ENCODE results near the gene ATRIP. TPM values are rescaled to one million over a fixed set of nuclear protein-coding genes. Genes with fewer than 3 reads are reported as not detected.

Gene ATRIP
- total and polyA plus RNA-seq, 2 experiments from 2014 or later: 4.3 to 4.5 TPM

DNA sequence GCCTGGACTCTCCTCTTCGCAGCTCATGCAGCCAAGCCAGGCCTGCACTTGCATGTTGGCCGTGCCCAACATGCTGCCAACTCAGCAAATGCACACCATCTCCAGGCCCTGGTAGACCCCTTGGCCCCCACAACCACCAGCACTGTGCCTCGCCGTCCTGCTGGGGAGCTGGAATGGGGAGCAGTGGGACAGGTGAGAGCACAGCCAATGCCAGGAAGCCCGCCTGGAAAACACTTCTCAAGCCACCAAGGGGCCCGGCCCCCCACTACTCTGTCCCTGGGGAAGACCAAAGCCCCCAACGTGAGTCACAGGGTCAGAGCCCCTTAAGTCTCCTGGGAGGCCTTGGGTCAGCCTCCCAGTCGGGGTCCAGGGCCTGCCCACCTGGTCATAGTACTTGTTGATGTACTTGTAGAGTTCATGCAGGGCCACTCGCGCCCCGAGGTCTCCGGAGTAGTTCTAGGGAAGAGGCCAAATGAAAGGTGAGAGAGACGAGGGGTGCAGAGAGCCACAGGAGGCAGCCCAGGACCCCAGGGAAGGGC, 41.1 kb upstream of the ATRIP start:
- Histone ChIP-seq H3K27me3 (no peaks in the 10 kb centered on the region), H3K9me2 (replicated peaks; ENCODE audit: insufficient read depth) (no peaks in the 10 kb centered on the region), H2AFZ (no peak overlapping the region), H4K20me1 (ENCODE audit: insufficient read depth, poor library complexity, severe bottlenecking) (no peaks in the 10 kb centered on the region), H3K4me1 (ENCODE audit: insufficient read depth) (no peaks in the 10 kb centered on the region), H3K9me3 (ENCODE audit: low read depth) (no peaks in the 10 kb centered on the region), H3K4me2 (no peak overlapping the region), H3K79me2 (no peaks in the 10 kb centered on the region), H3K4me3 (no peak overlapping the region), H3K36me3 (replicated peaks; ENCODE audit: insufficient read depth, low read depth) (no peaks in the 10 kb centered on the region), H3K27ac (no peak overlapping the region)
- TF ChIP-seq EZH2phosphoT487 (IDR thresholded peaks at IDR 0.05; ENCODE audit: low read depth, severe bottlenecking, unreplicated experiment) (no peak), CTCF (IDR thresholded peaks at IDR 0.05; ENCODE audit: poor library complexity) (no peak), EZH2 (IDR thresholded peaks at IDR 0.05; ENCODE audit: borderline replicate concordance) (no peak)
- DNase-seq (ENCODE audit: low spot score): no peak
- WGBS (ENCODE audit: low lambda C conversion rate, missing lambda C conversion rate): 96% methylated on average over 13 of the region's 13 CpGs

DNA sequence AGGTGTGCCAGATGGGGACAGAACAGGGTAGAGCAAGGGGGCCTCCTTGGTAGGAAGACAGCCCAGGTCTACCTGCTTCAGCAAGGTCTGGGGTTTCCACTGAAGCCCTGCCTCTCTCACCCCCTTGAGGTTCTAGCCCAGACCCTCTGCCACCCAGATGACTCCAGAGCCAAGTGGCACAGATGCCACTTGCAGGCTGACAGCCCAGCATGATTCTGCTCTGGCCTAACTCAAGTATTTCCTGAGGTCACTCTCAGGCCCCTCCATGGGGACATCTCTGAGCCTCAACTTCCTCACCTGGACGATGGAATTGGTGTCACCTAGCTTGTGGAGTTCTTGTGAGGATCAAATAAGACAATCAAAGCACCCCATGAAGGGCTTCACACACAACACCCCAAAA, 40.6 kb upstream of the ATRIP start:
- no peak overlapping the region for H3K27ac ChIP-seq
- DNase-seq (ENCODE audit: low spot score): no peak
- H4K20me1 ChIP-seq (ENCODE audit: insufficient read depth, poor library complexity, severe bottlenecking): no peaks in the 10 kb centered on the region
- no peak overlapping the region for H3K4me3 ChIP-seq
- no peaks in the 10 kb centered on the region for H3K9me2 ChIP-seq (replicated peaks; ENCODE audit: insufficient read depth)
- no peak overlapping the region for H3K4me2 ChIP-seq
- no peaks in the 10 kb centered on the region for H3K27me3 ChIP-seq
- no peak overlapping the region for H2AFZ ChIP-seq
- no peak for TF ChIP-seq CTCF (IDR thresholded peaks at IDR 0.05; ENCODE audit: poor library complexity)
- no peak for TF ChIP-seq EZH2phosphoT487 (IDR thresholded peaks at IDR 0.05; ENCODE audit: low read depth, severe bottlenecking, unreplicated experiment)
- TF ChIP-seq EZH2 (IDR thresholded peaks at IDR 0.05; ENCODE audit: borderline replicate concordance): no peak
- H3K4me1 ChIP-seq (ENCODE audit: insufficient read depth): no peaks in the 10 kb centered on the region
- no peaks in the 10 kb centered on the region for H3K79me2 ChIP-seq
- WGBS (ENCODE audit: low lambda C conversion rate, missing lambda C conversion rate): 100% methylated on average over 1 of the region's 1 CpG
- H3K36me3 ChIP-seq (replicated peaks; ENCODE audit: insufficient read depth, low read depth): no peaks in the 10 kb centered on the region
- H3K9me3 ChIP-seq (ENCODE audit: low read depth): no peaks in the 10 kb centered on the region

DNA sequence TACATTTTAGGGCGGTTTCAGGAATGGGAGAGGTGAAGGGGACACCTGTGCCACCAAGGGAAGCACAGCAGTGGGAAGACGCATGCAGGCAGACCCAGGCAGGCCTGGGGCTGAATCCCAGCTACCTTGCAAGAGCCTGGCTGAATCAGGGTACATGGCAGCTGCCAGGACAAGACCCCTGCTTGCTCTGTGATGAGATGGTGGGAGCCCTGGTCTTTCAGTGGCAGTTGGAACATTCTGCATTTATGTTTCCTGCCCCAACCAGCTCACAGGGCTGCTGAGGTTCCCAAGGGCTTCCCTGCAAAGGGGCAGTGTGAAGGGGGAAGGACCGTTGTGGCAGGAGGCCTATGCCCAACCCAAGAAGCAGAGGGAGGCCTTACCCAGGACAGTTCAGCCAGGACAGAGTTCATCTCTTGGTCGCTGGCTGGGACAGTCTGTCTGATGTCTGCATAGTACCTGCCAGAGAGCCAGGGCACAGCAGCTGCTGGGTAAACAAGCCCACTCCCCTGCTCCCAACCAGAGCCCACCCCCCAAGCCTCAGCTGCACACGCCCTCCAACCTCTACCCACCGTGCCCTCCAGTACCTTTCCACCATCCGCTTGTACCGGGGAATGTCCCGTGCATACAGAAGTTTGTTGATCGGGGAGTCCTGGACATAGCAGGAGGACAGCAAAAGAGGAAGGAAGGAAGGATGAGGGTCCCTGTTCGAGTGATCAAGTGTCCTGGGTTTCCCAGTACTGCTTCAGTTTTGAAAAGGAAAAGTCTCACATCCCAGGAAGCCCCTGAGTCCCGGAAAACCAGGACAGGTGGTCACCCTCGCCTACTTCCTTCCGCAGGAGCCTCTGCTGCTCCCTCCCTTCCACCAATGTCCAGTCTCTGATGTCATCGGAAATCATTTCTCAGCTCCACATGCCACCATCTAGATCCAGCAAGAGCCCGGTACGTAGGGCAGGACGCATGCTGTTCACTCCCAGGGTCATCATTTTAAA, 39.8 kb upstream of the ATRIP start:
- H3K9me3 ChIP-seq (ENCODE audit: low read depth): no peaks in the 10 kb centered on the region
- H3K4me3 ChIP-seq: no peak overlapping the region
- no peaks in the 10 kb centered on the region for H3K4me1 ChIP-seq (ENCODE audit: insufficient read depth)
- no peak overlapping the region for H2AFZ ChIP-seq
- no peaks in the 10 kb centered on the region for H3K36me3 ChIP-seq (replicated peaks; ENCODE audit: insufficient read depth, low read depth)
- no peak overlapping the region for H3K4me2 ChIP-seq
- no peak overlapping the region for H3K27ac ChIP-seq
- WGBS (ENCODE audit: low lambda C conversion rate, missing lambda C conversion rate): 96% methylated on average over 18 of the region's 18 CpGs
- TF ChIP-seq EZH2phosphoT487 (IDR thresholded peaks at IDR 0.05; ENCODE audit: low read depth, severe bottlenecking, unreplicated experiment) (no peak), EZH2 (IDR thresholded peaks at IDR 0.05; ENCODE audit: borderline replicate concordance) (no peak), CTCF (IDR thresholded peaks at IDR 0.05; ENCODE audit: poor library complexity) (no peak)
- no peaks in the 10 kb centered on the region for H3K79me2 ChIP-seq
- no peaks in the 10 kb centered on the region for H3K9me2 ChIP-seq (replicated peaks; ENCODE audit: insufficient read depth)
- no peaks in the 10 kb centered on the region for H4K20me1 ChIP-seq (ENCODE audit: insufficient read depth, poor library complexity, severe bottlenecking)
- DNase-seq (ENCODE audit: low spot score): no peak
- no peaks in the 10 kb centered on the region for H3K27me3 ChIP-seq
